HL-60 (cell line): Measurements from ENCODE around the gene TOMM22.

Experiments used
- GABPA ChIP-seq: IDR thresholded peaks from 2 replicates; pipeline ENCODE4 v1.6.1; 2012; ENCODE audit warnings: low read depth
- POLR2AphosphoS5 ChIP-seq: IDR thresholded peaks from 2 replicates; pipeline ENCODE4 v1.6.1; 2012; ENCODE audit warnings: low read depth
- TF ChIP-seq, protein P1 (sequence below): IDR thresholded peaks from one replicate; pipeline ENCODE4 v1.5.1; 2011; ENCODE audit warnings: low read length, control low read depth, inconsistent platforms; ENCODE audit not compliant: insufficient read depth
- TF ChIP-seq, protein P2 (sequence below): IDR thresholded peaks from 2 replicates; pipeline ENCODE4 v1.6.1; 2012; ENCODE audit warnings: low read depth; ENCODE audit not compliant: insufficient replicate concordance

DNA sequence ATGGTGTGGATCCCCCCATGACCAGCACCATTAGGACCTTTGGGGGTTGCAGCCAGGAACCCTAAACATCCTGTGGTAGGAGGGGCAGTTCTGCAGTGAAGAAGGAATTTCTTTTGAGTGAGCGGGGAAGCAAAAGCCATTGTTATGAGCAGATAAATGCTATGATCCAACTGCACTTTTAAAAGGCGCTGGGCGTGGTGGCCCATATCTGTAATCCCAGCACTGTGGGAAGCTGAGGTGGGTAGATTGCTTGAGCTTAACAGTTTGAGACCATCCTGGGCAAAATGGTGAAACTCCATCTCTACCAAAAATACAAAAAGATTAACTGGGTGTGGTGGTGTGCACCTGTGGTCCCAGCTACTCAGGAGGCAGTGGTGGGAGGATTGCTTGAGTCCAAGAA, 5.9 kb upstream of the TOMM22 start:
- TF ChIP-seq, protein P1, sequence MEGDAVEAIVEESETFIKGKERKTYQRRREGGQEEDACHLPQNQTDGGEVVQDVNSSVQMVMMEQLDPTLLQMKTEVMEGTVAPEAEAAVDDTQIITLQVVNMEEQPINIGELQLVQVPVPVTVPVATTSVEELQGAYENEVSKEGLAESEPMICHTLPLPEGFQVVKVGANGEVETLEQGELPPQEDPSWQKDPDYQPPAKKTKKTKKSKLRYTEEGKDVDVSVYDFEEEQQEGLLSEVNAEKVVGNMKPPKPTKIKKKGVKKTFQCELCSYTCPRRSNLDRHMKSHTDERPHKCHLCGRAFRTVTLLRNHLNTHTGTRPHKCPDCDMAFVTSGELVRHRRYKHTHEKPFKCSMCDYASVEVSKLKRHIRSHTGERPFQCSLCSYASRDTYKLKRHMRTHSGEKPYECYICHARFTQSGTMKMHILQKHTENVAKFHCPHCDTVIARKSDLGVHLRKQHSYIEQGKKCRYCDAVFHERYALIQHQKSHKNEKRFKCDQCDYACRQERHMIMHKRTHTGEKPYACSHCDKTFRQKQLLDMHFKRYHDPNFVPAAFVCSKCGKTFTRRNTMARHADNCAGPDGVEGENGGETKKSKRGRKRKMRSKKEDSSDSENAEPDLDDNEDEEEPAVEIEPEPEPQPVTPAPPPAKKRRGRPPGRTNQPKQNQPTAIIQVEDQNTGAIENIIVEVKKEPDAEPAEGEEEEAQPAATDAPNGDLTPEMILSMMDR: no peak
- TF ChIP-seq, protein P2, sequence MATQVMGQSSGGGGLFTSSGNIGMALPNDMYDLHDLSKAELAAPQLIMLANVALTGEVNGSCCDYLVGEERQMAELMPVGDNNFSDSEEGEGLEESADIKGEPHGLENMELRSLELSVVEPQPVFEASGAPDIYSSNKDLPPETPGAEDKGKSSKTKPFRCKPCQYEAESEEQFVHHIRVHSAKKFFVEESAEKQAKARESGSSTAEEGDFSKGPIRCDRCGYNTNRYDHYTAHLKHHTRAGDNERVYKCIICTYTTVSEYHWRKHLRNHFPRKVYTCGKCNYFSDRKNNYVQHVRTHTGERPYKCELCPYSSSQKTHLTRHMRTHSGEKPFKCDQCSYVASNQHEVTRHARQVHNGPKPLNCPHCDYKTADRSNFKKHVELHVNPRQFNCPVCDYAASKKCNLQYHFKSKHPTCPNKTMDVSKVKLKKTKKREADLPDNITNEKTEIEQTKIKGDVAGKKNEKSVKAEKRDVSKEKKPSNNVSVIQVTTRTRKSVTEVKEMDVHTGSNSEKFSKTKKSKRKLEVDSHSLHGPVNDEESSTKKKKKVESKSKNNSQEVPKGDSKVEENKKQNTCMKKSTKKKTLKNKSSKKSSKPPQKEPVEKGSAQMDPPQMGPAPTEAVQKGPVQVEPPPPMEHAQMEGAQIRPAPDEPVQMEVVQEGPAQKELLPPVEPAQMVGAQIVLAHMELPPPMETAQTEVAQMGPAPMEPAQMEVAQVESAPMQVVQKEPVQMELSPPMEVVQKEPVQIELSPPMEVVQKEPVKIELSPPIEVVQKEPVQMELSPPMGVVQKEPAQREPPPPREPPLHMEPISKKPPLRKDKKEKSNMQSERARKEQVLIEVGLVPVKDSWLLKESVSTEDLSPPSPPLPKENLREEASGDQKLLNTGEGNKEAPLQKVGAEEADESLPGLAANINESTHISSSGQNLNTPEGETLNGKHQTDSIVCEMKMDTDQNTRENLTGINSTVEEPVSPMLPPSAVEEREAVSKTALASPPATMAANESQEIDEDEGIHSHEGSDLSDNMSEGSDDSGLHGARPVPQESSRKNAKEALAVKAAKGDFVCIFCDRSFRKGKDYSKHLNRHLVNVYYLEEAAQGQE: no peak
- TF ChIP-seq POLR2AphosphoS5 (no peak), GABPA (no peak)
